Measurements from ENCODE around the gene SMC6. TPM values are rescaled to one million over a fixed set of nuclear protein-coding genes. Genes with fewer than 3 reads are reported as not detected.

The SMC6 gene
- total RNA-seq, 1 donor from 2014 or later = 31.0 TPM

- DNase-seq (ENCODE audit: low spot score) = no peak
- Mint-ChIP-seq H3K27me3 (ENCODE audit: insufficient read depth) (peaks cover 1% of the 10 kb centered on the region), H3K9me3 (no peaks in the 10 kb centered on the region), H3K27ac (no peak overlapping the region), H3K36me3 (ENCODE audit: low read depth) (no peaks in the 10 kb centered on the region), H3K4me3 (no peak overlapping the region), H3K4me1 (ENCODE audit: low read depth) (no peaks in the 10 kb centered on the region)
- intact Hi-C loops (cut with micrococcal nuclease) = no loop called here
Observed at GRCh38 chr2:17634997-17635396, 118.6 kb downstream of the SMC6 start.

- intact Hi-C loops (cut with micrococcal nuclease) = no loop called here
- Mint-ChIP-seq H3K27me3 (ENCODE audit: insufficient read depth) (no peaks in the 10 kb centered on the region), H3K9me3 (no peaks in the 10 kb centered on the region), H3K4me3 (no peak overlapping the region), H3K27ac (no peak overlapping the region), H3K4me1 (ENCODE audit: low read depth) (no peaks in the 10 kb centered on the region), H3K36me3 (ENCODE audit: low read depth) (no peaks in the 10 kb centered on the region)
- DNase-seq (ENCODE audit: low spot score) = no peak
Observed at GRCh38 chr2:17630089-17630488, 123.5 kb downstream of the SMC6 start.

- Mint-ChIP-seq H3K4me3 (no peak overlapping the region), H3K9me3 (no peaks in the 10 kb centered on the region), H3K27ac (no peak overlapping the region), H3K4me1 (ENCODE audit: low read depth) (no peaks in the 10 kb centered on the region), H3K36me3 (ENCODE audit: low read depth) (no peaks in the 10 kb centered on the region), H3K27me3 (ENCODE audit: insufficient read depth) (no peaks in the 10 kb centered on the region)
- DNase-seq (ENCODE audit: low spot score) = no peak
- intact Hi-C loops (cut with micrococcal nuclease) = no loop called here
Observed at GRCh38 chr2:17628349-17629261, 125.0 kb downstream of the SMC6 start.

- H3K27me3 Mint-ChIP-seq (ENCODE audit: insufficient read depth) = no peaks in the 10 kb centered on the region
- no peaks in the 10 kb centered on the region for H3K36me3 Mint-ChIP-seq (ENCODE audit: low read depth)
- no peak overlapping the region for H3K27ac Mint-ChIP-seq
- intact Hi-C loops (cut with micrococcal nuclease) = no loop called here
- H3K9me3 Mint-ChIP-seq = no peaks in the 10 kb centered on the region
- DNase-seq (ENCODE audit: low spot score) = no peak
- H3K4me1 Mint-ChIP-seq (ENCODE audit: low read depth) = no peaks in the 10 kb centered on the region
- H3K4me3 Mint-ChIP-seq = no peak overlapping the region
Observed at GRCh38 chr2:17627434-17627833, 126.2 kb downstream of the SMC6 start.

GRCh38 chr2:17626986-17627385 lies 126.6 kb downstream of the SMC6 start:
- DNase-seq (ENCODE audit: low spot score) = no peak
- H3K4me3 Mint-ChIP-seq = no peak overlapping the region
- no peaks in the 10 kb centered on the region for H3K4me1 Mint-ChIP-seq (ENCODE audit: low read depth)
- H3K27me3 Mint-ChIP-seq (ENCODE audit: insufficient read depth) = no peaks in the 10 kb centered on the region
- H3K9me3 Mint-ChIP-seq = no peaks in the 10 kb centered on the region
- intact Hi-C loops (cut with micrococcal nuclease) = no loop called here
- H3K27ac Mint-ChIP-seq = no peak overlapping the region
- H3K36me3 Mint-ChIP-seq (ENCODE audit: low read depth) = no peaks in the 10 kb centered on the region

GRCh38 chr2:17625446-17625845 lies 128.2 kb downstream of the SMC6 start:
- H3K36me3 Mint-ChIP-seq (ENCODE audit: low read depth) = no peaks in the 10 kb centered on the region
- intact Hi-C loops (cut with micrococcal nuclease) = no loop called here
- no peak overlapping the region for H3K4me3 Mint-ChIP-seq
- peaks cover 3% of the 10 kb centered on the region for H3K27me3 Mint-ChIP-seq (ENCODE audit: insufficient read depth)
- DNase-seq (ENCODE audit: low spot score) = no peak
- no peaks in the 10 kb centered on the region for H3K4me1 Mint-ChIP-seq (ENCODE audit: low read depth)
- H3K9me3 Mint-ChIP-seq = no peaks in the 10 kb centered on the region
- H3K27ac Mint-ChIP-seq = no peak overlapping the region

GRCh38 chr2:17621781-17622180 lies 131.8 kb downstream of the SMC6 start:
- no peak for DNase-seq (ENCODE audit: low spot score)
- Mint-ChIP-seq H3K36me3 (ENCODE audit: low read depth) (no peaks in the 10 kb centered on the region), H3K4me1 (ENCODE audit: low read depth) (no peaks in the 10 kb centered on the region), H3K27ac (no peak overlapping the region), H3K9me3 (no peaks in the 10 kb centered on the region), H3K4me3 (no peak overlapping the region), H3K27me3 (ENCODE audit: insufficient read depth) (peaks cover 8% of the 10 kb centered on the region)
- intact Hi-C loops (cut with micrococcal nuclease) = no loop called here

- Mint-ChIP-seq H3K27me3 (ENCODE audit: insufficient read depth) (peaks cover 8% of the 10 kb centered on the region), H3K4me3 (no peak overlapping the region), H3K4me1 (ENCODE audit: low read depth) (no peaks in the 10 kb centered on the region), H3K27ac (no peak overlapping the region), H3K9me3 (no peaks in the 10 kb centered on the region), H3K36me3 (ENCODE audit: low read depth) (no peaks in the 10 kb centered on the region)
- intact Hi-C loops (cut with micrococcal nuclease) = no loop called here
- DNase-seq (ENCODE audit: low spot score) = no peak
Observed at GRCh38 chr2:17620841-17621240, 132.8 kb downstream of the SMC6 start.

GRCh38 chr2:17620280-17620679 lies 133.3 kb downstream of the SMC6 start:
- intact Hi-C loops (cut with micrococcal nuclease) = no loop called here

GRCh38 chr2:17617955-17618354 lies 135.7 kb downstream of the SMC6 start:
- Mint-ChIP-seq H3K27me3 (ENCODE audit: insufficient read depth) (peaks cover 8% of the 10 kb centered on the region), H3K4me3 (no peak overlapping the region), H3K27ac (no peak overlapping the region), H3K36me3 (ENCODE audit: low read depth) (no peaks in the 10 kb centered on the region), H3K9me3 (no peaks in the 10 kb centered on the region), H3K4me1 (ENCODE audit: low read depth) (no peaks in the 10 kb centered on the region)
- intact Hi-C loops (cut with micrococcal nuclease) = no loop called here
- no peak for DNase-seq (ENCODE audit: low spot score)

More at GRCh38 chr2:17620280-17620679, 133.3 kb downstream of the SMC6 start:
- no peak for DNase-seq (ENCODE audit: low spot score)
- H3K4me1 Mint-ChIP-seq (ENCODE audit: low read depth) = no peaks in the 10 kb centered on the region
- peaks cover 8% of the 10 kb centered on the region for H3K27me3 Mint-ChIP-seq (ENCODE audit: insufficient read depth)
- no peak overlapping the region for H3K4me3 Mint-ChIP-seq
- H3K27ac Mint-ChIP-seq = no peak overlapping the region
- no peaks in the 10 kb centered on the region for H3K36me3 Mint-ChIP-seq (ENCODE audit: low read depth)
- no peaks in the 10 kb centered on the region for H3K9me3 Mint-ChIP-seq

- peaks cover 8% of the 10 kb centered on the region for H3K27me3 Mint-ChIP-seq (ENCODE audit: insufficient read depth)
- no peaks in the 10 kb centered on the region for H3K9me3 Mint-ChIP-seq
- DNase-seq (ENCODE audit: low spot score) = no peak
- H3K4me3 Mint-ChIP-seq = no peak overlapping the region
- H3K27ac Mint-ChIP-seq = no peak overlapping the region
- H3K36me3 Mint-ChIP-seq (ENCODE audit: low read depth) = no peaks in the 10 kb centered on the region
- intact Hi-C loops (cut with micrococcal nuclease) = no loop called here
- H3K4me1 Mint-ChIP-seq (ENCODE audit: low read depth) = no peaks in the 10 kb centered on the region
Observed at GRCh38 chr2:17617516-17617915, 136.1 kb downstream of the SMC6 start.

- no peak for DNase-seq (ENCODE audit: low spot score)
- Mint-ChIP-seq H3K36me3 (ENCODE audit: low read depth) (no peaks in the 10 kb centered on the region), H3K4me3 (no peak overlapping the region), H3K9me3 (no peaks in the 10 kb centered on the region), H3K4me1 (ENCODE audit: low read depth) (no peaks in the 10 kb centered on the region), H3K27ac (no peak overlapping the region), H3K27me3 (ENCODE audit: insufficient read depth) (peaks cover 8% of the 10 kb centered on the region)
- intact Hi-C loops (cut with micrococcal nuclease) = no loop called here
Observed at GRCh38 chr2:17616405-17616804, 137.2 kb downstream of the SMC6 start.

- Mint-ChIP-seq H3K36me3 (ENCODE audit: low read depth) (no peaks in the 10 kb centered on the region), H3K4me1 (ENCODE audit: low read depth) (no peaks in the 10 kb centered on the region), H3K4me3 (no peak overlapping the region), H3K27ac (no peak overlapping the region), H3K9me3 (no peaks in the 10 kb centered on the region), H3K27me3 (ENCODE audit: insufficient read depth) (peaks cover 8% of the 10 kb centered on the region)
- DNase-seq (ENCODE audit: low spot score) = no peak
- intact Hi-C loops (cut with micrococcal nuclease) = no loop called here
Observed at GRCh38 chr2:17615728-17616351, 137.8 kb downstream of the SMC6 start.

All from activated T-helper 1 cell treated with anti-CD3 and anti-CD28 coated beads, Interleukin-12 subunit alpha, Interleukin-12 subunit beta, Interleukin-2, Interleukin-4 antibody, amounts not matched to agents 30 ng/mL and 10 ng/mL and 1 ng/mL, durations not matched to agents 14 hours and 24 hours and 36 hours (primary cell).